Activated B cell treated with CpG ODN at 0.5 μM for 24 hours (primary cell): ENCODE results near the gene ZNF184. TPM values are rescaled to one million over a fixed set of nuclear protein-coding genes. Genes with fewer than 3 reads are reported as not detected.
A peak's percentile ranks its signal among the peaks of the same experiment; 100 is the strongest.

ENCODE experiments used
- ATAC-seq: fragments of 200-7000 bp; cut with Tn5 transposase; one replicate; pipeline ENCODE4 v1.10.0; 2021; ENCODE audit warnings: low read depth, mild to moderate bottlenecking, moderate library complexity
- CTCF ChIA-PET: fragments of 350-600 bp; sonication (Branson Sonifier 250); formaldehyde crosslinking; loops from one replicate; lab custom pipeline; 2021; ENCODE audit warnings: antibody characterized with exemption; lab: Charles Lee
- POLR2A ChIA-PET: fragments of 350-600 bp; sonication (Branson Sonifier 250); formaldehyde crosslinking; loops from one replicate; lab custom pipeline; 2021; ENCODE audit warnings: antibody characterized with exemption; lab: Charles Lee
- DNase-seq: peaks from one replicate; pipeline ENCODE4 v3.0.0; 2022
- H3K27ac Mint-ChIP-seq: one replicate; pipeline ENCODE4 v1.8.0; 2020; ENCODE audit warnings: mixed read lengths
- H3K27me3 Mint-ChIP-seq: one replicate; pipeline ENCODE4 v1.8.0; 2021; ENCODE audit warnings: mixed read lengths
- H3K36me3 Mint-ChIP-seq: one replicate; pipeline ENCODE4 v1.8.0; 2021; ENCODE audit warnings: low read depth, mixed read lengths
- H3K4me1 Mint-ChIP-seq: one replicate; pipeline ENCODE4 v1.8.0; 2021; ENCODE audit warnings: mixed read lengths
- H3K4me3 Mint-ChIP-seq: one replicate; pipeline ENCODE4 v1.8.0; 2020; ENCODE audit warnings: mild to moderate bottlenecking, mixed read lengths
- H3K9me3 Mint-ChIP-seq: one replicate; pipeline ENCODE4 v1.8.0; 2020; ENCODE audit warnings: mixed read lengths
- intact Hi-C: fragments of 100-400 bp; cut with micrococcal nuclease; formaldehyde crosslinking; loops from one replicate; pipeline ENCODE4 v1.15.1; 2024
- total RNA-seq: library from RNA; stranded (reverse); gene quantifications from 2 replicates; pipeline ENCODE4 v1.2.3, GENCODE V29; 2022
- TF ChIP-seq, protein P1 (sequence below): fragments of 200-600 bp; IDR thresholded peaks from one replicate; pipeline ENCODE4 v1.8.0; 2022; ENCODE audit warnings: antibody characterized with exemption, mild to moderate bottlenecking

ZNF184 gene
- total RNA-seq, 1 donor from 2014 or later, result 8.1 TPM

GRCh38 chr6:27514906-27515495 is 42.1 kb upstream of the ZNF184 start:
- peaks cover 15% of the 10 kb centered on the region for H3K4me1 Mint-ChIP-seq
- H3K27ac Mint-ChIP-seq, result no peak overlapping the region
- ATAC-seq, result no peak
- peaks cover 51% of the 10 kb centered on the region for H3K27me3 Mint-ChIP-seq
- peaks cover 7% of the 10 kb centered on the region for H3K36me3 Mint-ChIP-seq
- DNase-seq, result no peak
- TF ChIP-seq, protein P1, sequence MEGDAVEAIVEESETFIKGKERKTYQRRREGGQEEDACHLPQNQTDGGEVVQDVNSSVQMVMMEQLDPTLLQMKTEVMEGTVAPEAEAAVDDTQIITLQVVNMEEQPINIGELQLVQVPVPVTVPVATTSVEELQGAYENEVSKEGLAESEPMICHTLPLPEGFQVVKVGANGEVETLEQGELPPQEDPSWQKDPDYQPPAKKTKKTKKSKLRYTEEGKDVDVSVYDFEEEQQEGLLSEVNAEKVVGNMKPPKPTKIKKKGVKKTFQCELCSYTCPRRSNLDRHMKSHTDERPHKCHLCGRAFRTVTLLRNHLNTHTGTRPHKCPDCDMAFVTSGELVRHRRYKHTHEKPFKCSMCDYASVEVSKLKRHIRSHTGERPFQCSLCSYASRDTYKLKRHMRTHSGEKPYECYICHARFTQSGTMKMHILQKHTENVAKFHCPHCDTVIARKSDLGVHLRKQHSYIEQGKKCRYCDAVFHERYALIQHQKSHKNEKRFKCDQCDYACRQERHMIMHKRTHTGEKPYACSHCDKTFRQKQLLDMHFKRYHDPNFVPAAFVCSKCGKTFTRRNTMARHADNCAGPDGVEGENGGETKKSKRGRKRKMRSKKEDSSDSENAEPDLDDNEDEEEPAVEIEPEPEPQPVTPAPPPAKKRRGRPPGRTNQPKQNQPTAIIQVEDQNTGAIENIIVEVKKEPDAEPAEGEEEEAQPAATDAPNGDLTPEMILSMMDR, result no peak
- ChIA-PET CTCF (no interaction called here), POLR2A (no interaction called here)
- intact Hi-C loops, result loop anchor here (5.0 kb wide), 1 partner anchor 338 kb away; no protein-coding TSS in a partner anchor
- H3K9me3 Mint-ChIP-seq, result no peaks in the 10 kb centered on the region
- H3K4me3 Mint-ChIP-seq, result peak overlapping the region; percentile 12

DNA sequence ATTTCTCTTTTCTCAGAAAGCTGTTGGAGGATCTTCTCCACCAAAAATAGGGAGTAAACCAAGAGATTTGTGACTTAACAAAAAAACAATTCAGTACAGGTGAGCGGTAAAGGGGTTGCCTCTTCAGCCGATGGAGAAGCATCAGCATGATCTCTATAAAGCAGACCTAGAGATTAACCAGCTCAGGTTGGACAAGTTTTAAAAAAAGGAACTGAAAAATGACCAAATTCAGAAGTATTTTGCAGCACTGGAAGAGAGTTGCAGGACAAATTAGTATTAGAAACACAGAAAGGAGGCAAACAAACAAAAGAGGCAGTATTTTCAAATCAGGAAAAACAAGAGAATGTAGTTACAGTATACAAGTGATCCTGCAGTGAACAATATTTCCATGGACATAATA is 39.6 kb upstream of the ZNF184 start:
- Mint-ChIP-seq H3K9me3 (no peaks in the 10 kb centered on the region), H3K27me3 (peaks cover 65% of the 10 kb centered on the region), H3K4me1 (no peaks in the 10 kb centered on the region), H3K27ac (no peak overlapping the region), H3K4me3 (no peak overlapping the region), H3K36me3 (no peaks in the 10 kb centered on the region)
- CTCF ChIA-PET, result no interaction called here
- TF ChIP-seq, protein P1, result no peak
- ATAC-seq (no peak), DNase-seq (no peak)
- intact Hi-C loops, result no loop called here
- POLR2A ChIA-PET, result no interaction called here

- POLR2A ChIA-PET, result no interaction called here
These were observed 34.4 kb upstream of the ZNF184 start for GRCh38 chr6:27507041-27507956.

GRCh38 chr6:27505209-27506027 is 32.5 kb upstream of the ZNF184 start:
- Mint-ChIP-seq H3K9me3 (no peaks in the 10 kb centered on the region), H3K36me3 (no peaks in the 10 kb centered on the region), H3K27me3 (peaks cover 16% of the 10 kb centered on the region), H3K4me1 (peaks cover 35% of the 10 kb centered on the region), H3K4me3 (no peak overlapping the region), H3K27ac (peak overlapping the region; percentile 15)
- ChIA-PET POLR2A (interaction anchor here (1.4 to 2.6 kb wide), 2 partner anchors 26 to 32 kb away, joined by 7 to 8 read pairs; partner anchors contain the start of gene ZNF184), CTCF (interaction anchor here (3.5 kb wide), 1 partner anchor 13 kb away, joined by 25 read pairs; no protein-coding TSS in a partner anchor)
- TF ChIP-seq, protein P1, result no peak
- intact Hi-C loops, result no loop called here
- ATAC-seq, result no peak
- DNase-seq, result no peak

More at GRCh38 chr6:27507041-27507956, 34.4 kb upstream of the ZNF184 start:
- DNase-seq (no peak), ATAC-seq (no peak)
- H3K9me3 Mint-ChIP-seq, result no peaks in the 10 kb centered on the region
- H3K4me3 Mint-ChIP-seq, result no peak overlapping the region
- peaks cover 31% of the 10 kb centered on the region for H3K4me1 Mint-ChIP-seq
- TF ChIP-seq, protein P1, result no peak
- H3K27ac Mint-ChIP-seq, result no peak overlapping the region
- H3K27me3 Mint-ChIP-seq, result peaks cover 27% of the 10 kb centered on the region
- H3K36me3 Mint-ChIP-seq, result no peaks in the 10 kb centered on the region
- intact Hi-C loops, result no loop called here
- CTCF ChIA-PET, result interaction anchor here (3.5 kb wide), 1 partner anchor 11 kb away, joined by 25 read pairs; no protein-coding TSS in a partner anchor
